Germinal center (tissue), 1 donor: ENCODE data around the gene UFD1.

Source experiments
- DNase-seq: peaks from one replicate; pipeline ENCODE4 v3.0.0; 2012; ENCODE audit warnings: mixed read lengths, low spot score

UFD1 gene

GRCh38 chr22:19420321-19420720 lies 58.7 kb downstream of the UFD1 start:
- no peak for DNase-seq

DNA sequence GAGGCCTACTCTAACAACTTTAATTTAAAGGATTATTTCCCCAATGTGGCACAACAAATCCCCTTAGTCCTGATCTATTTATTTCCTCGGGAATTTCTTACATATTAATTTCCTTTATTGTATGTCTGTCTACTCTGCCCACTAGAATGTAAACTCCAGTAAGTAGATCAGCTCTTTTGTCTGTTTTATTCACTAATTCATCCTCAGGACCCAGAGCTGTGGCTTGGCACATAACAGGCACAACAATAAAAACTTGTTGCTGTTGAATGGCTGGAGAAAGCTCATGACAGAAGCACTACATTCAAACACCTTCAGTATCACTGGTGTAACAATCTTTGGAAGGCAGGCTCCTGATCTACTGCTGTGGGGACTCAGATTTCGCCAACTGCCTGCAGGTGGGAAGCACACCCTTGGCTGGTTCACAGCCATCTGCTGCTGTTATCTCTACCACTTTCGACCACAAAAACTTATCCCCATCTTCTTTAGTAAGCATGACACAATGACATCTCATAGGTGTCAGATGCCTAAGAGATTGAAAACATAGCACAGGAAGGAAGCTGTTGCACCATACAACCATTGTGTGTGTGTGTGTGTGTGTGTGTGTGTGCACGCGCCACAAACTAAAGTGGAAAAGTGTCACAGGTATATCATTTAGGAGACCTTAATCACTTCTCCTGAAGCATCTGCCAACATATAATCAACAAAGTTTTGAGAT lies 59.4 kb downstream of the UFD1 start:
- DNase-seq, result no peak

GRCh38 chr22:19419086-19419463 lies 59.9 kb downstream of the UFD1 start:
- no peak for DNase-seq

- no peak for DNase-seq
Observed at GRCh38 chr22:19412923-19413322, 66.1 kb downstream of the UFD1 start.

GRCh38 chr22:19412478-19412877 lies 66.5 kb downstream of the UFD1 start:
- no peak for DNase-seq

DNA sequence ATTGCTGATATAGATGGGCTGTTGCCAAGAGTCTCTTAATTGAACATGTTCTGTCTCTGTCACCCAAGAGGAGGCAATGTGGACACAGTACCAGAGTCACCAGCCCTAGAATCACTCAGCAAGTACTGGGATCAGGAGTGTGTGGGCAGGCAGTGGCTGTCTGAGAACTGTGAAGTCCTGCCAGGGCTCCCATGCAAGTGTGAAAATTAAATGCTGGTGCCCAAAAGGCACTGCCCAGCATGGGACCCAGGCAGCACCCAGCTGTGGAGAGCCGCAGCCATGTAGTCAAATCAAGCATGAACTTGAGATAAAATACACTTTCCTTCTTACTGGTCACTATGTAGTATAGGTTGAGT lies 67.3 kb downstream of the UFD1 start:
- no peak for DNase-seq

DNA sequence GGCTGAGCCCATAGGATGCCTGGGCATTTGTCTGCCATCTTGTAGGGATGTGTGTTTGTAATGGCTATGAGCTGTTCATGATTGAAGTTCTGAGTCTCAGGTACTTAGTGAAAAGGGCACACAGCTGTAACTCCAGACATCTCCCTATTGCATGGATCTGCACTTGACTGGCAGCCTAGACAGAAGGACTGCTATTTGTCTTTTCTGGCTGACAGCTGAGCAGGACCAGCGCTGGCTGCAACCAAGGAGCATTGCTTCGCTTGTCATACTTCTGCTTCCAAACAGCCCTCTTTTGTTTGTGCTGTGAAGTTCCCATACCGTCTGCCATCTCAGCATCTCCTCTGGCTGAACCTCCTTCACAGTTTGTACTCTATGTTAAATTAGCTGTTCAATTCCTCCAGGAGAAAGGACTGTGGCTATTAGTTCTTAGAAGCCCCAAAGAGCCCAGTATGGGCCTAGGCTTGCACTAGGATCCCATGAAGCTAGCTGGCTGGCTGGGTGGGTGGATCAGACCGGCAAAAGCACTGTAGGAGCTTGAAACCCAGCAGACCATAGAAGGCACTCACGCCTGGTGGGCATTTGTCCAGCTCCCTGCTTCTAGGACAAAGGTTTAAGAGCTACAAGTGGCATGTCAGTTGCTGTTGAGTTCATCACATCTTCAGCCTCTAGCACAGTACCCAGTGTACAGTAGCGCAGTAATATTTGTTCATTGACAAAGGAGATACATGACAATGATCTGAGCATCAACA lies 67.9 kb downstream of the UFD1 start:
- no peak for DNase-seq

DNA sequence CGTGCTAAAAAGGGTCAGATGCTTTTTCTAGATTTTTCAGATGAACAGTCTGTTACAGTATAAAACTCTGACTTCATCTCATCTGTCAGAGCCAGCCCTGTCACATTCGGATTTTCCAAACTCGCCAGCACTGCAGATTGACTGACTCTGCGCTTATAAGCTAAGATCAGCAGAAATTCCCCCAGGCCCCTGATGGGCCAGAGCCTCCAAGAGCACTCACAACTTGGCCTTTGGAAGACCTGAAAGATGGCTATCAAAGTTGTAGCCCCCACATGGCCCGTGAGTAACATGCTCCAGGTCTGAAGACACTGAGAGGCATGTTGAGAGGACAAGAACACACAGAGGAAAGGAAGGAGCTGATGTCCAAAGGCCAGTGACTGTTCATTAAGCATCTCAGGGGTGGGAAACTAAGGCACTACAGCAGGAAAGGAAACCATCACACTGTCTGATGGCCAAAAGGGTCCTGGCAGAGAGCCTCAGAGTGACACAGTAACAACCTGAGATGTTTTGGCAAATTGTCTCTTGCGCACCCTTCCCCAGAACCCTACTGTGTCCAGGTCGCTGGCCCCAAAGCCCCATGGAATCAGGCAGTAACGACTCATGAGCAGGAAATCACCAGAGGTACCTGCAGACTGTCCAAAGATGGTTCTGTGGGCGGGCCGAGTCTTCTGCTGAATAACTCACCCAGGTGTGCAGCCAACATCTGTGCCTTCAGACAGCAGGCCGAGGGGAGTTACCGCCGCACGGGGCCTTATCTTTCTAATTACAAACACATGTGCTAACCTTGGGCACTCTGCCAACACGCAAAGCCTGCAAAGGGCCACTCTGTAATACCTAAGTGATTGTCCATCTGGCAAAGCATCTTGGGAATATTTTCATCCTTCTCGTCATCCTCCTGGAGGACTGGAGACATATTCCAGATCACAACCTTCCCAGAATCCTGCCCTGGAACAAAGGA lies 71.1 kb downstream of the UFD1 start:
- no peak for DNase-seq

- no peak for DNase-seq
Observed at GRCh38 chr22:19406846-19407245, 72.1 kb downstream of the UFD1 start.

- no peak for DNase-seq
Observed at GRCh38 chr22:19406281-19406811, 72.6 kb downstream of the UFD1 start.

DNA sequence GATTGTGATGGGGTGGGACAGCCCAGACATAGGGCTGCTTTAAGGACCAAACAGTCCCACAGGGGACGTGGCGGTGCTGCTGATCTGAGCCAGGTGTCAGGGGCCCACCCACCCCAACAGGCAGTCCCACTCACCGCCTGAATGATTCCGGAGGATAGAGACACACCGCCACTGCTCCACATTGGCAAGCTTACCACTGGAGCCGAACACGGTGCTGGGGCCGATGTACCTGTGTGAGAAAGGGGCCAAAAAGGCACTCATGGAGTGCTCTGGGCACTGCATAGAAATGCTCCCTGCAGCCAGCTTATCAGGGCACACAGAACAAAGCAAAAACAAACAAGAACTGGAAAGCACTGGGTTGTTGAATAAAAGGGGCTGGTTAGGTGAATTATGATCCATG lies 73.3 kb downstream of the UFD1 start:
- no peak for DNase-seq

DNA sequence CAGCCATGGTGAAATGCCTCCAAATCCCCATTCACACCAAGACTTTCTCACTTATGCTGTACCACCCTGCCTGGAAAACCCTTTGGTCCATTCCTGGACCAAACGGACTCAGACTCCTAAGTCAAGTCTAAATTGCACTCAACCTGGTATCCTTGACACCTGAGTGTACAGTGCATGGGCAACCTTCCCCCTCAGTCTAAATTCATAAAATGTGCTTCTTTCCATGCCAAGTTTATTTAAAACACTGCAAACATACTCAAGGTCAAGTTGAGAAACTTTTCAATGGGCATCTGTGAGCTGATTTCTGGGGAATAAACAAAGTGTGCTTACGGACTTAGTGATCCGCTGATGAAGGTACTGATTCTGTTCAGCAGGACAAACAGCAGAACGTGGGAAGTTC lies 73.9 kb downstream of the UFD1 start:
- no peak for DNase-seq

DNA sequence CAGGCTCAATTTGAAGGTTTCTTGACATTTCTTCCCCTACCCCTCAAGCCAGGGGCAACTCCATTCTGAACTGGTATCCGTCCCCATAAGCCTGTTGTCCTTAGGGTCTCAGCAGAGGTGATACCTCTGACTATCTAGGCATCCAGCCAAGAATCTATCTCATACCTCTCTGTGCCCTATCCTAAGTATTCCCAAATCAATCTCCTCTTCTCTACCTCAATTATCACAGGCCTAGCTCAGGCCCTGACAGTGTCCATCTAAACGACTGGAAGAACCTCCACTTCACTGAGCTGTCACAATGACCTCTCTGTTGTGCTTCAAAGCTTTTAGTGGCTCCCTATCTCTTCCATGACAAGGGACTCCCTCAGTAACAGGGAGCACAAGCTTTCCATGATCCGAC lies 74.3 kb downstream of the UFD1 start:
- no peak for DNase-seq

GRCh38 chr22:19402642-19403191 lies 76.3 kb downstream of the UFD1 start:
- no peak for DNase-seq

DNA sequence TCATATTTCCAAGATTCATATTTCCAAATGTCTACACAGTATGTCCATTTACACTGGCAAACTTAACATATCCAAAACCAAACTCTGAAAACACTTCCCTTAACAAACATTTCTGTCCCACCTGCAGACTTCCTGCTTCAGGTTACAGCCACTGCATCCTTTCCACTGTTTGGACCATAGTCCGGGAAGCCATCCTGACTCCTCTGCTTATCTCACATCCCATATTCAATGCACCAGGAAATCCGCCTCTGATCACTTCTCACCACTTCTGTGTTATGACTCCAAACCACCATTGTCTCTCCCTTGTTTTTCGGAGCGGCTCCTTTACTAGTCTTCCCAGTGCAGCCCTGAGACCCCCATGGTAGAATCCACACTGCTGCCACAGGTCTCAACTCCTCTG lies 77.5 kb downstream of the UFD1 start:
- no peak for DNase-seq

- DNase-seq, result no peak
Observed at GRCh38 chr22:19400881-19401280, 78.1 kb downstream of the UFD1 start.
